ENCODE results near the gene PER2.
"Not testable (repeated sequence)": the region's sequence is repeated elsewhere in the genome, so short reads cannot be mapped to it uniquely, and the experiment has no call there.

DNA sequence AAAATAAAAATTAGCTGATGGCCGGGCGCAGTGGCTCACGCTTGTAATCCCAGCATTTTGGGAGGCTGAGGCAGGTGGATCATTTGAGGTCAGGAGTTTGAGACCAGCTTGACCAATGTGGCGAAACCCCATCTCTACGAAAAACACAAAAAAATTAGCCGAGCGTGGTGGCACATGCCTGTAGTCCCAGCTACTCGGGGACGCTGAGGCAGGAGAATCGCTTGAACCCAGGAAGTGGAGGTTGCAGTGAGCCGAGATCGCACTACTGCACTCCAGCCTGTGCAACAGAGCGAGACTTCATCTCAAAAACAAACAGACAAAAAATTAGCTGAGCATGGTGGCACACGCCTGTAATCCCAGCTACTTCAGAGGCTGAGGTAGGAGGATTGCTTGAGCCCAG, 22.3 kb upstream of the PER2 start:
- TF ChIP-seq, protein P1, sequence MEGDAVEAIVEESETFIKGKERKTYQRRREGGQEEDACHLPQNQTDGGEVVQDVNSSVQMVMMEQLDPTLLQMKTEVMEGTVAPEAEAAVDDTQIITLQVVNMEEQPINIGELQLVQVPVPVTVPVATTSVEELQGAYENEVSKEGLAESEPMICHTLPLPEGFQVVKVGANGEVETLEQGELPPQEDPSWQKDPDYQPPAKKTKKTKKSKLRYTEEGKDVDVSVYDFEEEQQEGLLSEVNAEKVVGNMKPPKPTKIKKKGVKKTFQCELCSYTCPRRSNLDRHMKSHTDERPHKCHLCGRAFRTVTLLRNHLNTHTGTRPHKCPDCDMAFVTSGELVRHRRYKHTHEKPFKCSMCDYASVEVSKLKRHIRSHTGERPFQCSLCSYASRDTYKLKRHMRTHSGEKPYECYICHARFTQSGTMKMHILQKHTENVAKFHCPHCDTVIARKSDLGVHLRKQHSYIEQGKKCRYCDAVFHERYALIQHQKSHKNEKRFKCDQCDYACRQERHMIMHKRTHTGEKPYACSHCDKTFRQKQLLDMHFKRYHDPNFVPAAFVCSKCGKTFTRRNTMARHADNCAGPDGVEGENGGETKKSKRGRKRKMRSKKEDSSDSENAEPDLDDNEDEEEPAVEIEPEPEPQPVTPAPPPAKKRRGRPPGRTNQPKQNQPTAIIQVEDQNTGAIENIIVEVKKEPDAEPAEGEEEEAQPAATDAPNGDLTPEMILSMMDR (conservative IDR thresholded peaks at IDR 0.05; ENCODE audit: low read length), result not testable (repeated sequence)
- not testable (repeated sequence) for TF ChIP-seq EZH2phosphoT487 (IDR thresholded peaks at IDR 0.05; ENCODE audit: borderline replicate concordance, low read depth, low read length)
